NCI-H2196 treated with DMSO at 0.1 percent for 48 hours (cell line): ENCODE data around the gene PMVK.
A peak's percentile ranks its signal among the peaks of the same experiment; 100 is the strongest.

Experiments used
- DNase-seq: peaks from one replicate; lab custom pipeline; 2025; ENCODE audit not compliant: unreplicated experiment; lab: John Stamatoyannopoulos, UW

PMVK gene

DNA sequence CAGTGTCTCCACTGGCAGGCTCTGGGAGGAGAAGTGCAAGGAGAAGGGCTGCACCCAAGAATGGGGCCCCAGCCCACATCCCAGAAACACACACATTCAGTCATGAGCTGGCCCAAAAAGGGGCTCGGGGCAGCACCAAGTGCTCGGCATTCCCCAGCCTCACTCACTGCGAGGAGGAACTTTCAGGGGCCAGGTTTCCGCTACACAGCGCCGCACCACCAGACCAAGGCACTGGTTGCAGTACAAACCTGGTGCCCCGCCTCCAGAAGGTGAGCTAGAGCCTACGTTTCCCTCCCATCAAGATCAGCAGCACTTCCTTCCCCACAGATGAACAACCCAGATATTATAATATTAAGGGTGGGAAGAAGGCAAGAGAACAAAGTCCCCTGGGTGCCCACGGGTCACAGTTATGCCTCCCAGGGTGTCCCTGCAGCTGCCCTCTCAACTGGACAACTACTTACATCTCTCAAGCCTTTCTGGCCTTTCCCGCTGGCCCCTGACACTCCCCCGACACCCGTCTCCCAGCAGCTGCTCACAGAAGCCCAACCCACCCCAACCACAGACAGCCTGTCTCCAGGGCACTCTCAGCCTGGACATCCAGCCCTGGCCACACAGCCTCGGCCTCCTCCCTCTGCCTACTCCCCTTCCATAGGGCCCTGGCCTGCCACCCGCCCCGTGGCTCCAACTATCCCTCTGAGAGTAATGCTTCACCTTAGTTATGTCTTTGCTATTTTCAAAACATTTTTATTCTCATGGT, 15.6 kb upstream of the PMVK start:
- DNase-seq, result no peak

DNA sequence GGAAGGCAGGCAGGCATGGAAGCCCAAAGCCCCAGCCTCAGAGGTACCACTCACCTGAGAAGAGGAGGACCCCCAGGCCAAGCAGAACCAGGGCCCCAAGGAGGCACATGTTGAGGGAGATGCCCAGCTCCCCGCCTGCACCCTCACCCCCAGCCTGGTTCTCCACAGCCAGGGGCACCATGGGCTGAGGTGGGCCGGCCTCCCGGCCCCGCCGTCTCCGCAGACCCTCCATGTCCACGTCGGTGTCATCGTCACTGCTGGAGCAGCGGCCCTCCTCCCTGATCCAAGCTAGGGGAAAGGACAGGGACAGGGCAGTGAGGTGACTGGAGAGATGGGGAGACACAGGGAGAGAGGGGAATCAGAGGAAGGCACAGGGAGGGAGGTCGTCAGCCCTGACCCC, 11.6 kb upstream of the PMVK start:
- DNase-seq, result no peak

DNA sequence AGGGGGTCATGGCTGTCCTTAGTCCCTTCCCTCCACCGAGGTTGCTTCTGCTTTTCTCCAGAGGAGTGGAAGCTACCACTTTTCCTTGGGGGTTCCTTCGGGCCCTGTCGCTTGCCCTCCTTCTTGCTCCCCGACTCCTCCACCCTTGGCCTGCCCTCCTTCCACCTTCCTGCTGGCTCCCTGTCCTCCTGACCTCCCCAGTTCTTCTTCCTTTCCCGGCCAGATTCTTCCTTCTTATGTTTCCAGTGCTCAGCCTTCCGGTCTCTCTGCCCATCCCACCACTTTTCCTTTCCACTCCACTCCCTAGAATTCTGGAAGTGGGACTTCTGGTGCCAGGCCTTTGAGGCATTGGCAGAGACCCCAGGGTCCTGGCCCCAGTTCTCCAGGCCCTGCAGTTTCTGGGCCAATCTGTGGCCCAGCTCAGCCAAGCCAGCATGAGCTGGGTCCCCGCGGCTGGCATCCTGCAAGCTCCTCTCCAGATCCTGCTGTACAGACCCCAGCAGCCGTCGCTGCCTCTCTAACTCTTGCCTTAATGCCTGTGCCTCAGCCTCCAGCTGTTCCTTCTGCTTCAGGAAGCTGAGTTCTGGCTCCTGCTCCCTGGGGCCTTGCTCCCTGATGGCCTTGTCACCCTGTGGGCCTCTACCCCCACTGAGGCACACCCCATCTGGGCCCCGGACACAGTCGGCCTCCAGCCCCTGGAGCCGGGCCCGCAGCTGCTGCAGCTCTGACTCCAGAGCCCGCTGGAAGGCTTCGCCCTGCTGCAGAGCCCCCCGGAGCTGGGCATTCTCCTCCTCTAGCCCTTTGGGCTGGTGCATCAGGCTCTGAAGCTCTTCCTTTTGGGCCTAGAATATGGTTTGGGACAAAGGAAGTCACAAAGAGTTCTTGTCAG, 9.7 kb upstream of the PMVK start:
- no peak for DNase-seq

DNA sequence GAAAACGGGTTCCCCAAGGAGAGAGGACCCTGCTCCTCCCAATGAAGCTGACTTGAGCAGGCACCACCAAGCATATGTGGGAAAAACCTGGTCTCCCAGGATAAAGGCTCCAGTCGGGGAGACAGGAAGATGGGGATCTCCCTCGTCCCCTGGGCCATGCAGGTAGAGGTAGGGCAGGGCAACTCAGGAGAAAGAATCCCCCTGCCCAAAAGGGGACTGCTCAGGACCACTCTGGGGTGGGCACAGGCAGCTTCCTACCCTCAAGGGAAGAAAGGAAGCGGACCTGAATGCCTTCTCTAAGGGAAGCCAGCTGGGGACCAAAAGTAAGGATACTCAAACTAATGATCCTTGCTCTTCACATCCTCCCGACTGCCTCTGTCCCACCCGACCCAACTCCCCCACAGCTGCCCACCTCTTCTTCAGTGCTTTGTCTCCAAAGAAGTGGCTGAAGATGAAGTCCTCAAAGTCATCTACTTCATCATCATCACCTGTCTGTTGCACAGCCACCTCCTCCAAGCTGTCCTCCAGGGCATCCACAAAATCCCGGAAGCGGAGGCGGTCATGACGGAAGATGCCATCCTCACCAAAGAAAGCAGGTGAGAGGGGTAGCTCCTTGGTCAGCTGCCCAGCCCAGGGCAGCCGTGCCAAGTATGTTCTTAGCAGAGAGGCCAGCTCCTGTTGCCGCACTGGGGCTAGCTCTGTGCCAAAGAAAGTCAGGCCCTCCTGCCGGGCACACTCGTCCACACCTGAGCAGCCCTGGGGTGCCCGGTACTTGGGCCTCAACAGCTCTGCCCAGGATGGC, 8.8 kb upstream of the PMVK start:
- no peak for DNase-seq

- DNase-seq, result no peak
Observed at GRCh38 chr1:154944401-154945159, 8.1 kb upstream of the PMVK start.

- DNase-seq, result peak; percentile 32
Observed at GRCh38 chr1:154943649-154944400, 7.3 kb upstream of the PMVK start.

DNA sequence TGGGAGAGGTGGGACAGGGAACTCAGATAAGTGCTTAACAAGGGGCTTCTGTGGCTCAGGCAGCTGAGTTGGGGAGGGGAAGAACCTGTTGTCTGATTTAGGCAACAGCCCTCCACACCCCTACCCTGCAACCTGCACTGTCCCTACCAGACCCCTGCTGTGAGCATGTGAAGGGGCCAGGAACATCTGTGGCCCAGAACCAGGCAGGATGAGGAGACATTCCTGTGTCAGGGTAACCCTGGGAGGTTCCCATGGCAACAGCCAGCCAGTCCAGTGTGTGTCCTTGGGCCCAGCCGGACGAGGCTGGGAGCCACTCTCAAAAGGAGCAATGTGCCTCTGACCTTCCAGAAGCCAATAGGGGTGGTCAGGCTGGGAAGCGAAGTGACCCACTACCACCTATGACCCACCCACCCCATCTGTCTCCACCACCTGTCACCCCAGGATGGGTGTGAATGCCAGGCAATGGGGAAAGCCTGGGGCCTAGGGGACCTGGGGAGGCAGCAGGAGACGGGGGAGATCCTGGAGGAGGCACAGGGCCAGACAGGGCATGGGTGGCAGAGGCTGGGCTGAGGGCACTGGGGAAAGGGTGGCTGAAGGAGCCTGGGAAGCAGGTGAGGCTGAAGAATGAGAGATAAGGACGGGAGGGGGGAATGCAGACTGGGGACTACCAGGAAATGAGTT, 5.0 kb upstream of the PMVK start:
- DNase-seq, result no peak

DNA sequence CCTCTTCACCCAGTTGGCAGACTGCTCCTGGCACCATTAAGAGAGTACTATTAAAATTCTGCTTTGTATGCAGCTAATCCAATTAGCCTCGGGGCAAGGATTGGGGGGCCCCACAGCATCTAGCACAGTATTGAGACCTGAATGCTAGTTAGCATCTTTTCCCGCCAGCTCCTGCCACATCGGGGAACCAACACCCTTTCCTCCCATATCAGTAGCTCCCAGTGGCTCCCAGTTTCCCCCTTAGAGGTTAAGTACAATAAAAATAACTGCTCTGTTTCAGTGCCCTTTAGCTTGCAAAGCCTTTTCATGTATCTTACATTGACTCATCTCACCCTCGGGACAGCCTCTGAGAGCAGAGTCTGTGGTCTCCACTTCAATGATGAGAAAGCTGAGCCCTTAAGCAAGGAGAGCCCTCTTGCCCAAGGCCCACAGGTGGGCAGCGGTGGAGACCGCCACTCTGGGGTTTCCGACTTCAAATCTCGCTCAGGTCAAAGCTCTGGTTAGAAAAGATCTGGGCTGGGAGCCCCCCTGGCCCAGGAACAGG, 4.2 kb upstream of the PMVK start:
- no peak for DNase-seq

- no peak for DNase-seq
Observed at GRCh38 chr1:154940213-154940560, 3.7 kb upstream of the PMVK start.

DNA sequence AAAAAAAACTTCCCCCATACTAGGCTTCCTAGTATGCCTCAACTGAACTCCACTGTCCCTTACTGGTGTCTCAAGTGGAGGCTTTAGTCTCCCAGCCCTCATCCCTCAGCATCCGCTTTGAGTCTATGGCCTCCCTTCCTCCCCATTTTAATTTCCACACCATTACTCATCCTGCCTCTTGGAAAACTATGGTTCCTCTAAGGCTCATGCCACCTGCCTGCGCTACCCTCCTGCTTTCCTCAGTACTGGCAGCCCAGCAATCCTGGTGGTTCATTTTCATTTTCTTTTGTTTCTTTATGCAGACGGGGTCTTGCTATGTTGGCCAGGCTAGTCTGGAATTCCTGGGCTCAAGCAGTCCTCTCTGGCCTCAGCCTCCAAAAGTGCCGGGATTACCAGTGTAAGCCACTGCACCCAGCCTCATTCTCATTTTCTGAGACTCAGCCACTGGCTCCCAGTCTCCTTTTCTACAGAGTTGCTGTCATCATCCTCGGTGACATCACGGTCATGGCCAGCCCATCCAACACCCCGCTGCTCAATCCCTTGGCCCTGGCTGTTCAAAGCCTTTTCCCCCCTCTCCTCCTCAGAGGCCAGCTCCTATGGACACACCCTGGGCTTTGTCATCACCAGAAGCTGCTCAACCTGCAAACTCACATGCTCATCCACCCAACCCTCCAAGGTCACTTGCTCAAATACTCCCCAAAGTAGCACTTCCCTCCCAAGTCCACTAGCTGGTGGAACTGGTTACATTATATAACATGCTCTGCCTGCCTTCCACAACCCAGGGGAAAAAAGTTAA, 2.3 kb upstream of the PMVK start:
- DNase-seq, result no peak

DNA sequence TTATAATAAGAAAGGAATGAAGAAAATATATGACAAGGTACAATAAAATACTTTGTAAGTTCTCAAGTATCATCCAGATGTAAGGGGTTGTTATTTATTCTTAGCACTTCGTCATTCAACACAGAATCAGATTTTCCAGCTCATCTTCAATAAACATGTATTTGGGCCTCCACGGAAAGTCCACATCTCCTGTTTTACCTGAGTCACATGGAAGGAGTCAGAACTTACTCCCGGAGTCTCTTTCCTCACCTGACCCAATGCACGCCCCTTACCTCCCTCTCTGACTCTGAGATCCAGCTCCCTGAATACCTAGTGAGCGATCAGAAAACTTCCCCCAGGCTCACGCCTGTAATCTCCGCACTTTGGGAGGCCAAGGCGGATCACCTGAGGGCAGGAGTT, 1.5 kb upstream of the PMVK start:
- no peak for DNase-seq

DNA sequence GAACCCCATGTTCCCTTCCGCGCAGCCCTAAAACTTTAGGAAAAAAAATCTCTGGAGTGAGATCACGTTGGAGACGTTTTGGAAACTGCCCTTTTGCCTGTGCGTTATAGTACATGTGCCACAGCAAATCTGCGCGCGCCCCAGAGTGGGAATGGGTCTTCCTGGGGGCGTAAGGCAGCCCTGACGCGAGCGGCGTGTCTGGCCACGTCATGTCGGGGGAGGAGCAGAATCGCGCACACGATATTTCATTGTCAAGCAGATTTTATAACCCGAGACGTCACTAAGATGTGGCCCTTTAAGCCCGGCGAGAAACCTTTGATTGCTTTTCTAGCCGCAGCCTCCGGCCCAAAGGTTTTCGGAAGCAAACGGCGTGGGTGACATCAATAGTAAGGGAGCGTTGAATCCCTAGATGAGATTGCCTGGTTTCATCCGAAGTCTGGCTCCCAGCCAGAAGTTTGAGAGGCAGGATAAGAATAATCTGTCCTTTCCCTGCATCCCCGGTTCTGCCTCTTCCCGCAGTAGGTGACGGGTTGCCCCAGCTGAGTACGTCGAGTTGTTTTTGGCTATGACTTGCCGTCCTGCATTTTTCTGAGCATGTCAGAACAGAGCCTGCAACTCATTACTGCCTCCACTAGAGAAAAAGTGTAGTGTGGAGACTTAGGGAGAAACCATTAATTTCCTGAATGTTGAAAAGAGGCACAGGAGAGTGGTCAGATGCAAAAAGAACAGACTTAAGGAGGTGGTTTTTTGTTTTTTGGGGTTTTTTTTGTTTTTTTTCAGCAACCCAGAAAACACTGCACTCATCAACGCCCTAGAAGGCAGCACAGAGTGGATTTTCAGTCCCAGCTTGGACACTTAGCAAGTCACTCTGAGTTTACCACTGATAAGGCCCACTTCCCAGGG, 817 bp upstream of the PMVK start:
- DNase-seq, result peak; percentile 76

DNA sequence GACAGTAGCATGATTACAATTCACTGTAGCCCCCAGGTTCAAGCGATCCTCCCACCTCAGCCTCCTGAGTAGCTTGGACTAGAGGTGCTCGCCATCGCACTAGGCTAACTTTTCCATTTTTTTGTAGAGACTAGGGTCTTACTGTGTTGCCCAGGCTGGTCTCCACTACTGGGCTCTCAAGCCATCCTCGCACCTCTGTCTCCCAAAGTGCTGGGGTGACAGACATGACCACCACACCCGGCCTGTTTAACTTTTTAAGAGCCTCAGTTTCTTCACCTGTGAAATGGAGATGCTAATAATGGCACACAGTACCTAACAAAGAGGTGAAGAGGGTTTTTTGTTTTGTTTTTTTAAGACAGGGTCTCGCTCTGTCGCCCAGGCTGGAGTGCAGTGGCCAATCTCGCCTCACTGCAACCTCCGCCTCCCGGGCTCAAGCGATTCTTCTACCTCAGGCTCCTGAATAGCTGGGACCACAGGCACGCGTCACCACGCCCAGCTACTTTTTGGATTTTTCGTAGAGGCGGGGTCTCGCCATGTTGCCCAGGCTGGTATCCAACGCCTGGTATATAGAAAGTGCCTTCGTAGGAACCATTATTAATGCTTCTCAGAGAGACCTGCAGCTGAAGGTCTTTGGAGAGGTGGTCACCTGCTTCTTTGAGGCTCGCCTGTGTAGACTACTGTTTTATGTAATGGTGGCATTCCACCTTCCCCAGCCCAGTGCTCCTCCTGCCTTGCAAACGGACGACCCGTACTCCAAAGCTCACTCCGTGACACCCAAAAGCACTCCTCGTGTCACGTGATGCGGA, 567 bp downstream of the PMVK start:
- DNase-seq, result no peak

GRCh38 chr1:154934358-154934948, 2.1 kb downstream of the PMVK start:
- no peak for DNase-seq

DNA sequence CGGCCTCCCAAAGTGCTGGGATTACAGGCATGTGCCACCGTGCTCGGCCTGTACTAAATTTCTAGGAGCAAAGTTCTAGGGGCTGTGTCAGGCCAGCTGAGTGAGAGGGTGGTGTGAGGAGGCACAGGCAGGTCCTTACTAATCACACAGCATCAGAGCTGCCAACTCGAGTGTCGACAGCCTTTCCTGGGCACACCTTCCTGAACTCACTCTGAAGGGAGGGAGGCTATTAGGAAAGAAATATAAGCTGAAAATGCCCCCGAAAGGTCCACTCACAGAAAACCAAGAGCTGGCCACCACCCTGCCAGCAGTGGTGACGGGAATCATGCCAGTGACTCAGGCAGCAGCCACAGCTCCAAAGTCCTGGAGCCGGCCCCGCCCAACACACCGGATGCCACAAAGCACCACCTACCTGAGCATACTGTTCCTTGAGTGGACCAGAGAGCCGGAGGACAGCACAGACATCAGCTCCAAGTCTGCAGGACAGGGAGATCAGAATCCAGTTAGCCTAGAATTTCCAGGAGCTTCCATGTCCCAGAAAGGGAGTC, 4.5 kb downstream of the PMVK start:
- no peak for DNase-seq

DNA sequence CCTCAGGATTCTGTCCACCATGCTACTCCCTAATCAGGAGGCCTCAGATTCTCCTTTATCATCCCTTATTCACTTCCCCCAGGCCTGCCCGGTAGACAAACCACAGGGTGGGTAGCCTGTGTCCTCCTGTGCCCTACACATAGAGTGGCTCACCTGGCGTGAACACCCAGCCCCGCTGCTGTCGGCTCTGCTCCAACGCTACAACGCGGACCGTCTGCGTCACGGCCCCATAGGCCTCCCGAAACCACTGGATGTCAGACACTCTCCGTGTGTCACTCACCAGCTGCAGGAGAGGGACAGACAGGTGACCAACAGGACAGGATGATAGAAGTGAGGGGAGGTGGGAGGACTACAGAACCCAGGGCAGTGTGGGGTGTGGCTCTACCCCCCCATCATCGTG, 10.3 kb downstream of the PMVK start:
- no peak for DNase-seq
